Natural killer cell (primary cell): Measurements from ENCODE around the gene ARHGDIA. TPM values are rescaled to one million over a fixed set of nuclear protein-coding genes. Genes with fewer than 3 reads are reported as not detected.
A peak's percentile ranks its signal among the peaks of the same experiment; 100 is the strongest.

Experiments used
- ATAC-seq, 3 donors: fragments of 150-1000 bp in 2 of 3; fragments of 200-7000 bp in 1 of 3; cut with Tn5 transposase; 1 replicate in 1 of 3; 2 replicates in 2 of 3; pipeline ENCODE4 v1.10.0; 2021; ENCODE audit warnings: mild to moderate bottlenecking in 2 of 3, moderate library complexity in 2 of 3
- DNase-seq, 2 donors: peaks; one replicate each; pipeline versions ENCODE4 v3.0.0 to v3.0.0-alpha.2; 2013 to 2021; ENCODE audit warnings: mixed read lengths in 1 of 2
- H3K27ac ChIP-seq: one replicate; pipeline ENCODE4 v1.5.1; 2013; ENCODE audit warnings: mild to moderate bottlenecking, low read length
- H3K27me3 ChIP-seq: one replicate; pipeline ENCODE4 v1.6.1; 2013; ENCODE audit warnings: low read length; ENCODE audit not compliant: control insufficient read depth, insufficient read depth
- H3K36me3 ChIP-seq: one replicate; pipeline ENCODE4 v1.6.1; 2013; ENCODE audit warnings: low read length; ENCODE audit not compliant: control insufficient read depth, insufficient read depth
- H3K4me1 ChIP-seq: one replicate; pipeline ENCODE4 v1.6.1; 2013; ENCODE audit warnings: low read length; ENCODE audit not compliant: control insufficient read depth, insufficient read depth
- H3K4me3 ChIP-seq: one replicate; pipeline ENCODE4 v1.5.1; 2013; ENCODE audit warnings: low read length
- H3K9me3 ChIP-seq: one replicate; pipeline ENCODE4 v1.6.1; 2013; ENCODE audit warnings: low read length; ENCODE audit not compliant: control insufficient read depth, insufficient read depth
- H3K27ac Mint-ChIP-seq, 2 donors: one replicate each; pipeline ENCODE4 v1.8.0; 2022; ENCODE audit warnings: mild to moderate bottlenecking in 2 of 2, mixed read lengths in 2 of 2, moderate library complexity in 1 of 2
- H3K27me3 Mint-ChIP-seq, 2 donors: one replicate each; pipeline ENCODE4 v1.8.0; 2022; ENCODE audit warnings: low read depth in 2 of 2, mixed read lengths in 2 of 2
- H3K36me3 Mint-ChIP-seq: one replicate; pipeline ENCODE4 v1.8.0; 2022; ENCODE audit warnings: mixed read lengths
- H3K4me1 Mint-ChIP-seq, 2 donors: one replicate each; pipeline ENCODE4 v1.8.0; 2022; ENCODE audit warnings: mixed read lengths in 2 of 2
- H3K4me3 Mint-ChIP-seq: one replicate; pipeline ENCODE4 v1.8.0; 2022; ENCODE audit warnings: mild to moderate bottlenecking, moderate library complexity, mixed read lengths
- H3K9me3 Mint-ChIP-seq, 2 donors: one replicate each; pipeline ENCODE4 v1.8.0; 2022; ENCODE audit warnings: mixed read lengths in 2 of 2
- WGBS: methylation state at CpG from one replicate; pipeline ENCODE4 v1.1.7; 2013; ENCODE audit warnings: missing lambda C conversion rate; ENCODE audit not compliant: insufficient coverage; 5-methylcytosine and 5-hydroxymethylcytosine counted together
- intact Hi-C: fragments of 100-400 bp; cut with micrococcal nuclease; formaldehyde crosslinking; loops from one replicate; pipeline ENCODE4 v1.14.2; 2022
- total RNA-seq, 4 donors: library from RNA; stranded (reverse); fragments of 120-200 nt in 1 of 4; gene quantifications; one replicate each; pipeline versions ENCODE4 v1.2.3 to v1.2.4, GENCODE V29; 2013 to 2022
- TF ChIP-seq, protein P1 (sequence below): fragments of 200-600 bp; IDR thresholded peaks from one replicate; pipeline ENCODE4 v1.8.0; 2022; ENCODE audit warnings: antibody characterized with exemption

Gene ARHGDIA
- total RNA-seq, 3 donors from 2014 or later (not counting 1 experiment from before 2014, with no cell fraction given) = 600 to 824 (median 689) TPM

GRCh38 chr17:81902653-81903414, 31.7 kb upstream of the ARHGDIA start:
- peaks cover 8% of the 10 kb centered on the region for H3K27me3 ChIP-seq
- no peak overlapping the region for H3K27ac Mint-ChIP-seq
- H3K4me3 Mint-ChIP-seq = peak overlapping the region; percentile 42
- no peak overlapping the region for H3K4me3 ChIP-seq
- no peaks in the 10 kb centered on the region for H3K9me3 Mint-ChIP-seq
- H3K27me3 Mint-ChIP-seq = peaks cover 7 to 8% of the 10 kb centered on the region in 2 donors
- intact Hi-C loops = no loop called here
- no peaks in the 10 kb centered on the region for H3K36me3 Mint-ChIP-seq
- ATAC-seq = peak in 2 of 3 donors; percentile 44 to 52
- WGBS = 42% methylated on average over 47 of the region's 47 CpGs
- H3K9me3 ChIP-seq = no peaks in the 10 kb centered on the region
- no peak for DNase-seq
- peaks cover 5% of the 10 kb centered on the region for H3K4me1 ChIP-seq
- H3K36me3 ChIP-seq = peaks cover 29% of the 10 kb centered on the region
- no peak overlapping the region for H3K27ac ChIP-seq
- H3K4me1 Mint-ChIP-seq = no peaks in the 10 kb centered on the region
- TF ChIP-seq, protein P1, sequence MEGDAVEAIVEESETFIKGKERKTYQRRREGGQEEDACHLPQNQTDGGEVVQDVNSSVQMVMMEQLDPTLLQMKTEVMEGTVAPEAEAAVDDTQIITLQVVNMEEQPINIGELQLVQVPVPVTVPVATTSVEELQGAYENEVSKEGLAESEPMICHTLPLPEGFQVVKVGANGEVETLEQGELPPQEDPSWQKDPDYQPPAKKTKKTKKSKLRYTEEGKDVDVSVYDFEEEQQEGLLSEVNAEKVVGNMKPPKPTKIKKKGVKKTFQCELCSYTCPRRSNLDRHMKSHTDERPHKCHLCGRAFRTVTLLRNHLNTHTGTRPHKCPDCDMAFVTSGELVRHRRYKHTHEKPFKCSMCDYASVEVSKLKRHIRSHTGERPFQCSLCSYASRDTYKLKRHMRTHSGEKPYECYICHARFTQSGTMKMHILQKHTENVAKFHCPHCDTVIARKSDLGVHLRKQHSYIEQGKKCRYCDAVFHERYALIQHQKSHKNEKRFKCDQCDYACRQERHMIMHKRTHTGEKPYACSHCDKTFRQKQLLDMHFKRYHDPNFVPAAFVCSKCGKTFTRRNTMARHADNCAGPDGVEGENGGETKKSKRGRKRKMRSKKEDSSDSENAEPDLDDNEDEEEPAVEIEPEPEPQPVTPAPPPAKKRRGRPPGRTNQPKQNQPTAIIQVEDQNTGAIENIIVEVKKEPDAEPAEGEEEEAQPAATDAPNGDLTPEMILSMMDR = no peak

- peaks cover 22% of the 10 kb centered on the region for H3K36me3 ChIP-seq
- H3K27ac ChIP-seq = no peak within 1 kb of the TSS
- H3K4me1 Mint-ChIP-seq = no peaks in the 10 kb centered on the region
- no peaks in the 10 kb centered on the region for H3K9me3 Mint-ChIP-seq
- TF ChIP-seq, protein P1 = no peak
- H3K9me3 ChIP-seq = no peaks in the 10 kb centered on the region
- peak within 1 kb of the TSS; percentile 42 for H3K4me3 Mint-ChIP-seq
- H3K27me3 ChIP-seq = peaks cover 8% of the 10 kb centered on the region
- H3K4me1 ChIP-seq = peaks cover 5% of the 10 kb centered on the region
- no peaks in the 10 kb centered on the region for H3K36me3 Mint-ChIP-seq
- no peak within 1 kb of the TSS for H3K4me3 ChIP-seq
- ATAC-seq (peak; percentile 38 to 70 (median 69)), DNase-seq (peak in 1 of 2 donors; percentile 33)
- intact Hi-C loops = no loop called here
- WGBS = 2% methylated on average over 79 of the region's 79 CpGs
- peaks cover 7 to 8% of the 10 kb centered on the region in 2 donors for H3K27me3 Mint-ChIP-seq
- H3K27ac Mint-ChIP-seq = no peak within 1 kb of the TSS
Observed at GRCh38 chr17:81902023-81902652, 31.0 kb upstream of the ARHGDIA start, which contains the start of gene NPB. Gene NPB (plus strand): TSS chr17:81902238. CDS start chr17:81902278, 40 bp downstream.

DNA sequence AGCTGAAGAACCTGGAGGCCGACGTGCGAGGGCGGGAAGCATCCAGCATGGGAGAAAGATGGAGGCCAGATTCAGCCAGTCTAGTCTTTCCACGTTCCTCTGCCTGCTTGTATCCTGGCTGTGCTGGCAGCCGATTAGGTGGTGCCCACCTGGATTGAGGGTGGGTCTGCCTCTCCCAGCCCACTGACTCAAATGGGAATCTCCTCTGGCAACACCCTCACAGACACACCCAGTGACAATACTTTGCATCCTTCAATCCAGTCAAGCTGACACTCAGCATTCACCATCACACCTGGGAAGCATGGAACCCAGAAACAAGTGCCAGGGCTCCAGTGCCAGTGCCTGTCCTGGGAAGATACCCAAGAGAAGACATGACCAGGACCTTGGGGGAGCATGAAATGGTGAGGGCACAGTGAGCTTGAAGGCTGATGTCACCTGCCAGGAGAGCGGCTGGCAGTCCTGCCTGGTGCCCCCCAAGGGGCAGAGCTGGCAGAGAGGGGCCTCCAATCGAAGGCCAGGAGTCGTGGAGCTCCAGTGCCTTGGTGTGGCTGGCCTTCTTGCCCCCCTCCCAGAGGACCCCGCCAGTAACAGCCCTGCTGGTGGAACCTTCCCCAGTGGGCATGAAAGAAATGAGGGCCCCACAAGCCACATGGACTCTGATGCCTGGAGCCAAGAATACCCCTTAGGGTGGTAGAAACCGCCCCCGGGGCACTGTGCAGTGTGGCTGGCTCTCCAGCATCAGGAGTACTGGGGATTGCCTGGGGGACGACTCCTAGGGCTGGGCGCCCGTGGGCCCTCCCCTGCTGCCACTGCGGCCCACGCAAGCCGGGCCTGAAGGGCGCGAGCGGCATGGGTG, 30.3 kb upstream of the ARHGDIA start:
- H3K9me3 Mint-ChIP-seq = no peaks in the 10 kb centered on the region
- H3K9me3 ChIP-seq = no peaks in the 10 kb centered on the region
- no peak overlapping the region for H3K4me3 Mint-ChIP-seq
- peaks cover 7 to 8% of the 10 kb centered on the region in 2 donors for H3K27me3 Mint-ChIP-seq
- peaks cover 8% of the 10 kb centered on the region for H3K27me3 ChIP-seq
- peaks cover 20% of the 10 kb centered on the region for H3K36me3 ChIP-seq
- H3K27ac Mint-ChIP-seq = no peak overlapping the region
- no peak overlapping the region for H3K4me3 ChIP-seq
- no peaks in the 10 kb centered on the region for H3K4me1 Mint-ChIP-seq
- intact Hi-C loops = no loop called here
- TF ChIP-seq, protein P1 = no peak
- H3K4me1 ChIP-seq = peaks cover 5% of the 10 kb centered on the region
- 56% methylated on average over 21 of the region's 21 CpGs for WGBS
- DNase-seq (no peak), ATAC-seq (peak in 1 of 3 donors; percentile 4)
- no peak overlapping the region for H3K27ac ChIP-seq
- H3K36me3 Mint-ChIP-seq = no peaks in the 10 kb centered on the region
